SW480 (cell line): ENCODE measurements around the gene FEM1A.

Experiments
- DNase-seq: peaks from one replicate; pipeline ENCODE4 v3.0.0-alpha.2; 2016; ENCODE audit warnings: low spot score

Gene FEM1A

GRCh38 chr19:4849019-4849418 lies 57.5 kb downstream of the FEM1A start:
- DNase-seq, result no peak
